ENCODE measurements around the gene ZNRF4. TPM values are rescaled to one million over a fixed set of nuclear protein-coding genes. Genes with fewer than 3 reads are reported as not detected.
A peak's percentile ranks its signal among the peaks of the same experiment; 100 is the strongest.

Gene ZNRF4
- total and polyA plus RNA-seq, 2 of the 8 experiments (the other 6 are each of a cell fraction or from before 2014, with no cell fraction given), result not detected

- H4K20me1 ChIP-seq (replicated peaks in 1 of 2; ENCODE audit: control insufficient read depth in 1 of 2, insufficient read depth in 2 of 2, low read length in 2 of 2), result peaks cover 0 to 2% of the 10 kb centered on the region in 2 experiments
- no peak for DNase-seq (ENCODE audit: low read depth in 1 of 2, low spot score in 2 of 2)
- H2BK20ac ChIP-seq (ENCODE audit: low read length), result no peak overlapping the region
- H3K9me3 ChIP-seq (ENCODE audit: insufficient read depth in 2 of 2, low read depth in 1 of 2, low read length in 1 of 2), result no peaks in the 10 kb centered on the region
- no peak overlapping the region for H2BK5ac ChIP-seq (ENCODE audit: low read depth, low read length)
- CTCF ChIA-PET (ENCODE audit: partially characterized antibody), result interaction anchor here (1.6 to 1.8 kb wide), 2 partner anchors 12 to 67 kb away, joined by 3 to 4 read pairs; no protein-coding TSS in a partner anchor
- H3K4ac ChIP-seq (replicated peaks; ENCODE audit: insufficient read length, low read depth, low read length), result peak overlapping the region; percentile 14
- H3K9ac ChIP-seq (replicated peaks in 1 of 4; ENCODE audit: extremely low read depth in 1 of 4, low read depth in 3 of 4, low read length in 3 of 4), result no peak overlapping the region; a peak in 1 of 7 replicates
- FAIRE-seq, result peak; percentile 32
- H3K18ac ChIP-seq (ENCODE audit: extremely low read depth, low read length), result no peak overlapping the region; the same call in 1 of the 2 replicates
- POLR2A ChIA-PET (ENCODE audit: partially characterized antibody), result interaction anchor here (1.1 kb wide), 1 partner anchor 12 kb away, joined by 3 read pairs; no protein-coding TSS in a partner anchor
- no peak overlapping the region for H2BK15ac ChIP-seq (ENCODE audit: low read length)
- peak overlapping the region; percentile 15 for H4K5ac ChIP-seq (ENCODE audit: insufficient read length, low read depth, low read length)
- no peak overlapping the region for H3K23ac ChIP-seq (ENCODE audit: insufficient read length)
- peaks cover 0 to 3% (median 0%) of the 10 kb centered on the region in 4 experiments; a peak in 2 of 7 replicates for H3K27me3 ChIP-seq (replicated peaks in 1 of 4; ENCODE audit: control insufficient read depth in 3 of 4, extremely low read depth in 1 of 4, insufficient read depth in 3 of 4, low read length in 3 of 4)
- no peak overlapping the region for H3K27ac ChIP-seq (ENCODE audit: low read depth, low read length)
- peaks cover 0 to 5% (median 0%) of the 10 kb centered on the region in 4 experiments; a peak in 3 of 7 replicates for H3K4me1 ChIP-seq (replicated peaks in 1 of 4; ENCODE audit: control insufficient read depth in 3 of 4, insufficient read depth in 4 of 4, low read length in 3 of 4)
- no peak overlapping the region for H2BK120ac ChIP-seq (replicated peaks; ENCODE audit: low read depth, low read length)
- H4K8ac ChIP-seq (ENCODE audit: extremely low read depth, insufficient read depth, low read length), result no peak overlapping the region
- no peak overlapping the region for H4K91ac ChIP-seq (replicated peaks; ENCODE audit: insufficient read length, low read length)
- H3K23me2 ChIP-seq (ENCODE audit: low read depth, low read length), result peaks cover 6% of the 10 kb centered on the region; the same call in 1 of the 2 replicates
- no peak overlapping the region for H2BK12ac ChIP-seq (ENCODE audit: low read depth, low read length)
- H3K56ac ChIP-seq (replicated peaks; ENCODE audit: insufficient read length, low read depth, low read length), result no peak overlapping the region
- peak overlapping the region in 1 of 2 experiments; percentile 3; a peak in 1 of 4 replicates for H3K4me2 ChIP-seq (ENCODE audit: insufficient read depth in 1 of 2, low read depth in 2 of 2, low read length in 2 of 2)
- H3K36me3 ChIP-seq (ENCODE audit: control insufficient read depth in 2 of 4, insufficient read depth in 4 of 4, low read length in 3 of 4), result no peaks in the 10 kb centered on the region
- 55% methylated on average over 7 of the region's 7 CpGs; no CpG with 5 or more reads in 1 of the 2 experiments for WGBS, 2 experiments (ENCODE audit: extremely low coverage in 1 of 2, insufficient coverage in 1 of 2, insufficient read length in 1 of 2, insufficient replicate concordance in 2 of 2, low coverage in 1 of 2, low lambda C conversion rate in 2 of 2, missing lambda C conversion rate in 1 of 2)
- H2AK5ac ChIP-seq (ENCODE audit: low read depth, low read length), result no peak overlapping the region
- no peaks in the 10 kb centered on the region for H3K79me2 ChIP-seq (ENCODE audit: control insufficient read depth in 1 of 2, insufficient read depth in 2 of 2, low read length in 2 of 2)
- TF ChIP-seq GTF2F1 (IDR thresholded peaks at IDR 0.05; ENCODE audit: borderline replicate concordance, low read depth, low read length) (no peak), JUN (IDR thresholded peaks at IDR 0.05; ENCODE audit: low read depth, low read length) (no peak), RXRA (IDR thresholded peaks at IDR 0.05; ENCODE audit: insufficient read depth, low read depth, low read length) (no peak), JUND (IDR thresholded peaks at IDR 0.05; ENCODE audit: low read length) (no peak), TCF12 (IDR thresholded peaks at IDR 0.05; ENCODE audit: low read depth, low read length) (no peak)
- H3K4me3 ChIP-seq (ENCODE audit: extremely low read depth in 1 of 4, insufficient read depth in 2 of 4, low read depth in 3 of 4, low read length in 4 of 4), result no peak overlapping the region
- H3K14ac ChIP-seq (ENCODE audit: insufficient read length), result no peak overlapping the region
- H3K79me1 ChIP-seq (ENCODE audit: low read depth, low read length), result no peaks in the 10 kb centered on the region
- no peak overlapping the region for H2AFZ ChIP-seq (ENCODE audit: low read length)
Measured at GRCh38 chr19:5420953-5421352, 34.3 kb upstream of the ZNRF4 start.
